Measurements from ENCODE around the gene SH3BP5L.
"Not testable (repeated sequence)": the region's sequence is repeated elsewhere in the genome, so short reads cannot be mapped to it uniquely, and the experiment has no call there.

Gene SH3BP5L

DNA sequence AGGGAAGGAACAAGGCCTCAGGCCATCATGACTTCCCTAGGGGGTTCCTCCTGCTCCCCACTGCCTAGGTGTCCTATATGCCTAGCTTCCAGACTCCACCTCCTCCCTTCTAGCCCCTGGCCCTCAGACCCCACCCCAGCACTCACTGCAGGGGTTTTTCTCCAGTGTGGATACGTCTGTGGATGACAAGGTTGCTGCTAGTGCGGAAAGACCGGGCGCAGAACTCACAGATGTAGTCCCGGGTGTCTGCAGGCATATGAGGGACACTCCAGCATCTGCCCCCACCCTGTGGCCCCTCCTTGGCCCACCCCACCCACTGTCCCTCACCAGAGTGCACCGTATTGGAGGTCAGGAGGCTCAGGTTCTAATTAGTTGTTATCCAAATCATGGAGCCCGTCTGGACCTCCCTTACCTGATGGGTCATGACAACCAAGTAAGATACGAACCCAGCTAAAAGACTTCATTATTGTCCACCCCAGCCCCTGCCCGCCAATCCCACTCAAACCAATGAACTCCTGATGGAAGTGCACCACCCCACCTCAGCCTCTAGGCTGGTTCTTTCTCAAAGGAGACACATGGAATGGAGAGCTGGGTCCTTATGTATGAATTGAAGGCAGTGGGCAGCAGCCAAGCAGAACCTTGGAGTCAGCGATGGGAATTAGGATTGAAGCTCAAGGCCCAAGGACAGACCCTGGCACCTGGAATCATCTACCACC is 25.0 kb upstream of the SH3BP5L start:
- no peak for DNase-seq

DNA sequence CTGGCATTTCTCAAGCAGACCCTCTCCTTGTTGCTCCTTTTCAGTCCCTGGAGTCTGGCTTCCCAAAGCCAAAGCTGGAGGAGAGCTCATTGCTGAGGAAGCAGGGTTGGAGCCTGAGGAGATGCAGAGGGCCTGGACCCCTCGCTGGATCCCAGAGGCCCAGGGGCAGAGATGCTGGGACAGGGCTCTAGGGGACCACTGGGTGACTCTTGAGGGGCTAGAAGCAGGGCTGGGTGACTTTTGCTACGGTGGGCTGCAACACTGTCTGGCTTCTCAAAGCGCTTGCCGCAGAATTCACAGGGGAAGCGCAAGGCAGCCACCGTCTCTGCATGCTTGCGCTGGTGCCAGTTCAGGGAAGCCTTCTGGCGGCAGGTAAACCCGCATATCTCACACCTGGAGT is 24.4 kb upstream of the SH3BP5L start:
- DNase-seq: no peak

DNA sequence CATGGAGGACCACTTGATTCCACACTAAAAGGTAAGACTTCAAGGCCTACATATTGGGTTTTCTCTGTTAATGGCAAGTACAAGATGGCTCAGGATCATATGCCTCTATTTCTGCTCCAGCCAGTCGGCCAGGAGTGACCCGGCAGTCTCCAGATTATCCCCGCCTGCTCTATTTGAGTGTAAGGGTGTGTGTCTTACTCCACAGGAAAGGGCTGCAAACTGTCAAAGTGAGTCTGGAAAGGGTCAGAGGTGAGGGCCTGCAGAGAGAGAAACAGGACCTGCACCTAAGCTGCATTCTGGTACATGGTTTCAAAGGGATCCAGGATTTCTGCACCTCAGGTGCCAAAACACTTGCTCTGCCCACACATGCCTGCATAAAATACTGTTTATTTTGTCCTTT is 23.9 kb upstream of the SH3BP5L start:
- DNase-seq: no peak

DNA sequence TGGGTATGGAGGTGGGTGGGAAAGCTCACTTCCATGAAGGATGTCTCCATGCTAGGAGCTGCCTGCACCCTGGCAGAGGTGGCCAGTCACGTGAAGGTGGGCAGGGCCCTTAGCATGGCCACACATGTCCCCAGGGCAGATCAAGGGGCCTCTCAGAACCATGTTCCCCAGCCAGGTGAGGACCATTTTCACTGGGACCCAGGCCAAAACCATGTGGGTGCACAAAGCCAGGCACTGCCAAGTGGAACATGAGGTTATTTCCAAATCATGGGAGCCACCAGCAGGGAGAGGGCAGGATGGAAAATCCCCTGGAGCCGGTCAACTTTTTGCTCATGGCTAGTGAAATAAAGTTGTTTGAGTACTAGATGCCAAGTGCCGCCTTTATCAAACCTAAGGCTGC is 23.4 kb upstream of the SH3BP5L start:
- no peak for DNase-seq

DNA sequence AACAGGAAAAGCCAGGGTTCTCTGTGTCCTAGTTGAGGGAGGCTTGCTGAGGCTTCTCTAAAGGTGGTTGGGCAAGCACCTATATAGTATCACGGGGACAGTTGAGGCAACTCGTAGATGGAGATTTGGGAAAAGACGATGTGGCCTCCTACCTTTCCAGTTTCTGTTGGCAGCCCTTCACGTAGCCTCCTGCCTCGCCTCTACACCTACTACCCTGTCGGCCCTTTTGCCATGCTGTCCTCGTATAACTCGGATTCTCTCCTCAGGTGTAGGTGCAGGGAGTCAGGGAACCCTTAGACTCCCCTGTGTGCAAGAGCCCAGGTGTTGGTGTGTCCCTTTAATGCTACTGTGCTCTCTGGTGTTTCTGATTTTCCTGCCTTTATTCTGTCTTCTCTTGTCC is 22.9 kb upstream of the SH3BP5L start:
- DNase-seq: no peak

DNA sequence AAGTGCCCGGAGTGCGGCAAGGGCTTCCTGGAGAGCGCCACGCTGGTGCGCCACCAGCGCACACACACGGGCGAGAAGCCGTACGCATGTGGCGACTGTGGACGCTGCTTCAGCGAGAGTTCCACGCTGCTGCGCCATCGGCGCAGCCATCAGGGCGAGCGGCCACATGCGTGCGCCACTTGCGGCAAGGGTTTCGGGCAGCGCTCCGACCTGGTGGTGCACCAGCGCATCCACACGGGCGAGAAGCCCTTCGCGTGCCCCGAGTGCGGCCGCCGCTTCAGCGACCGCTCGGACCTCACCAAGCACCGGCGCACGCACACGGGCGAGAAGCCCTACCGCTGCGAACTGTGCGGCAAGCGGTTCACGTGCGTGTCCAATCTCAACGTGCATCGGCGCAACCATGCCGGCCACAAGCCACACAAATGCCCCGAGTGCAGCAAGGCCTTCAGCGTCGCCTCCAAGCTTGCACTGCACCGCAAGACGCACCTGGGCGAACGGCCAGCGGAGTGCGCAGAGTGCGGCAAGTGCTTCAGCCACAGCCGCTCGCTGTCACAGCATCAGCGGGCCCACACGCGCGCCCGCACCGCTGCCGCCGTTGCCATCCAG is 22.3 kb upstream of the SH3BP5L start:
- no peak for DNase-seq

DNA sequence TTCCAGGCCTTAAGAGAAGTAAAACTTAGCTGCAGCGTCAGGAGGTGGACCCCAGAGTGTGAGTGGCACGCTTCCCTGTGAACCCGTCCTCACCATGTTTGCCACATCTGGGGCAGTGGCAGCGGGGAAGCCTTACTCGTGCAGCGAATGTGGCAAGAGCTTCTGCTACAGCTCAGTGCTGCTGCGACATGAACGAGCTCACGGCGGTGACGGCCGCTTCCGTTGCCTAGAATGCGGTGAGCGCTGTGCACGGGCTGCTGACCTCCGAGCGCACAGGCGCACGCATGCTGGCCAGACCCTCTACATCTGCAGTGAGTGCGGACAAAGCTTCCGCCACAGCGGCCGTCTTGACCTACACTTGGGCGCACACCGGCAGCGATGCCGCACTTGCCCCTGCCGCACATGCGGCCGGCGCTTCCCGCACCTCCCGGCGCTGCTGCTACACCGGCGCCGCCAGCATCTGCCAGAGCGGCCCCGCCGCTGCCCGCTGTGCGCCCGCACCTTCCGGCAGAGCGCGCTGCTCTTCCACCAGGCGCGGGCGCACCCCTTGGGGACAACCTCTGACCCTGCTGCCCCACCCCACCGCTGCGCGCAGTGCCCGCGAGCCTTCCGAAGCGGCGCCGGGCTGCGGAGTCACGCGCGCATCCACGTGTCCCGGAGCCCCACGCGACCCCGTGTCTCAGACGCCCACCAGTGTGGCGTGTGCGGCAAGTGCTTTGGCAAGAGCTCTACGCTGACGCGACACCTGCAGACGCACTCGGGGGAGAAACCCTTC is 21.7 kb upstream of the SH3BP5L start:
- DNase-seq: no peak

DNA sequence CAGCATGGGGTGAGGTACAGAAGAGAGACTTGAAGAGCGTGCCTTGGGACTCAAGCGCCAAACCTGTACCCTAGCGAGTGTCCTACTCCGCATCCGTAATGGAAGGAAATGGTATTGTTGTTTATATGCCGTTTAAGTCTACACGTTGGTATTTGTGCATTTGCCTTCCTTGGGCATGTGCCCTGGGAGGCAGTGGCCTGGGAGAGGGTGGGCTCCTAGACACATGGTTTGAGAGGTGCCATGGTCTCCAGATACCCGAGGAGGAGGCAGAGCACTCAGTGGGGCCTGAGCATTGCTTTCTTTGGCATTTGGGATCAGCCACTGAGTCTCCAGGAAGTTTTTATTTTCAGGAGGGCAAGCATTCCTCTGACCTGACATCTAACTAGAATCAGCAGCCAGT is 18.8 kb upstream of the SH3BP5L start:
- DNase-seq: no peak

DNA sequence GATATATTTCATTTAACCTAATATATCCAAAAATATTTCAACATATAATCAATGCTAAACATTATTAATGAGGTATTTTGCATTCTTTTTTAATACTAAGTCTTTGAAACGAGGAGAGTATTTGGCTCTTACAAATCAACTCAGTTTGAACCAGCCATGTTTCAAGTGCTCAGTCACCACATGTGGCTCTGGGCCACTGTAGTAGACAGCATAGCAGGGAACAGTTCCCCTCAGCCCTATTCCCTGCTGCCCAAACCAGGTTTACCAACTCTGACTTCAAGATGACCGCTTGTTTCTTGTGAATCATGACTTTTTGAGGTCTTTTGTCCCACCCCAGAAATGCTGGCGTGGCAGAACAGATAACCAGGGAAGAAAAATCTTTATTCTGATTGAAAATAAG is 18.0 kb upstream of the SH3BP5L start:
- DNase-seq: no peak

DNA sequence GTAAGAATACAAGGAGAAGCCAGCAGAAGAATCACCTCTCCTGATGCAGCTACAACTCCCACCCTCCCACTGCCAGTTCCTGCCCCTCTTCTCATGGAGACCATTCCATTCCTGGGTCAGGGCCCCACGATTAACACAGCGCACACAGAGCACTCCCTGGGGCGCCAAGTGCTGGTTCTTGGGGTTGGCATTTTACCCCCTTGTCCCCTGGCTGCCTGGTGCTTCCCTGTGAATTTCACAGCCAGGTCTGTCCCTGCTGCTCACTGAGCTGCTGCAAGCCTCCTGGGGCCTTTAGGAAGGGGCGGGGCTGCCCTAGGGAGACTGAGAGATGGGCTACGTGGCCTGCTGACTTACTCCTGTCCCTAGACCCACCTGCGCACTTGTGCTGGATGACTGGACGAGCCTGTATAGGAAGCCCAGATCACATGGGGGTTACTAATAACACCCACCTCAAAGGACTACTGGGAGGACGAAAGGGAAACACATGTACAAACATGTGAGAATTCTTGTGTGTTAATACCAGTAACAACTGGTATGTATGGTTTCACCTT is 17.1 kb upstream of the SH3BP5L start:
- DNase-seq: no peak

DNA sequence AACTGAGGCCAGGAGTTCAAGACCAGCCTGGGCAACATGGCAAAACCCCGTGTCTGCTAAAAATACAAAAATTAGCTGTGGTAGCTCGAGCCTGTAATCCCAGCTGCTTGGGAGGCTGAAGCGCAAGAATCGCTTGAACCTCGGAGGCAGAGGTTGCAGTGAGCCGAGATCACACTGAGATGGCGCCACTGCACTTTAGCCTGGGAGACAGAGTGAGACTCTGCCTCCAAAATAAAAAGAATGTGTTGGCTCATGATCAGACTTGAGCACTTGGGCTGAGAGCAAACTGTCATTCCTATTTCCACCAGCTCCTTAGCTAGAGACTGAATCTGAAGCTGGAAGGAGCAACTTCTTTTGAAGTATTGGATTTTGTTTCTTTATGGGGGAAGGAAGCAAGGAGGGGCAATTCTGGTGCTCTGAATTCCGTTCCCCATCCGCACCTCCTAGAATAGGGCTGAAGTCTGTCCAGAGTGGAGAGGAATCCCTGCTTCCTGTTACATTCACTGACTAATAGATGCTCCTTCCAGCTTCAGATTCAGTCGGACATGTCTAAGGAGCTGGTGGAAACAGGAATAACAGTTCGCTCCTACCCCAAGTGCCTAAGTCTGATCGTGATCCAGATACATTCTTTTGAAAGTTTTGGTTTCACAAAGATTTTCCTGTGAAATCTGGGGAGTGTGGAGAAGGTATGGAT is 16.1 kb upstream of the SH3BP5L start:
- DNase-seq: no peak

DNA sequence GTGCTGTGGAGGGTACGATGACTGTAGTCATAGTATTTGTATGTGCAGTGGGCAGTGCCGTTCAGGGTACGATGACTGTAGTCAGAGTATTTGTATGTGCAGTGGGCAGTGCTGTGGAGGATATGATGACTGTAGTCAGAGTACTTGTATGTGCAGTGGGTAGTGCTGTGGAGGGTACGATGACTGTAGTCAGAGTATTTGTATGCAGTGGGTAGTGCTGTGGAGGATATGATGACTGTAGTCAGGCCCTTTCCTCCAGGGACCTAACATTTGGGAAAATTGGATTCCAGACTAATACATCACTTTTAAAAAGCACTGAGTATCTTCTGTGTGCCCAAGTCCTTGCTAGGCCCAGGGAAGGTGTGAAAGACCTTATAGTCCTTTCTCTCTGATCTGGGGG is 15.2 kb upstream of the SH3BP5L start:
- DNase-seq: no peak

DNA sequence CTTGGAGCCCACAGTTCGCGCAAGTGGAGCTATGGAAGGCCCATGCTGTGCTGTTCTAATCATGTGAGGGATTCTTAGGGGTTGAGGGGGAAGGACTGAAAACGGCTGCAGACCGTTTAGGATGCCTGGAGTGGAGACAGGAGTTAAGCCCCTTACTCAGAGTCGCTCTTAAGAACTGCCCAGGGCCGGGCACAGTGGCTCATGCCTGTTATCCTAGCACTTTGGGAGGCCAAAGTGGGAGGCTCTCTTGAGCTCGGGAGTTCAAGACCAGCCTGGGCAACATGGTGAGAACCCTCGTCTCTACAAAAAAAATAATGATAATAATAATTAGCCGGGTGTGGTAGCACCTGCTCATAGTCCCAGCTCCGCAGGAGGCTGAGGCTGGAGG is 13.4 kb upstream of the SH3BP5L start:
- DNase-seq: no peak

DNA sequence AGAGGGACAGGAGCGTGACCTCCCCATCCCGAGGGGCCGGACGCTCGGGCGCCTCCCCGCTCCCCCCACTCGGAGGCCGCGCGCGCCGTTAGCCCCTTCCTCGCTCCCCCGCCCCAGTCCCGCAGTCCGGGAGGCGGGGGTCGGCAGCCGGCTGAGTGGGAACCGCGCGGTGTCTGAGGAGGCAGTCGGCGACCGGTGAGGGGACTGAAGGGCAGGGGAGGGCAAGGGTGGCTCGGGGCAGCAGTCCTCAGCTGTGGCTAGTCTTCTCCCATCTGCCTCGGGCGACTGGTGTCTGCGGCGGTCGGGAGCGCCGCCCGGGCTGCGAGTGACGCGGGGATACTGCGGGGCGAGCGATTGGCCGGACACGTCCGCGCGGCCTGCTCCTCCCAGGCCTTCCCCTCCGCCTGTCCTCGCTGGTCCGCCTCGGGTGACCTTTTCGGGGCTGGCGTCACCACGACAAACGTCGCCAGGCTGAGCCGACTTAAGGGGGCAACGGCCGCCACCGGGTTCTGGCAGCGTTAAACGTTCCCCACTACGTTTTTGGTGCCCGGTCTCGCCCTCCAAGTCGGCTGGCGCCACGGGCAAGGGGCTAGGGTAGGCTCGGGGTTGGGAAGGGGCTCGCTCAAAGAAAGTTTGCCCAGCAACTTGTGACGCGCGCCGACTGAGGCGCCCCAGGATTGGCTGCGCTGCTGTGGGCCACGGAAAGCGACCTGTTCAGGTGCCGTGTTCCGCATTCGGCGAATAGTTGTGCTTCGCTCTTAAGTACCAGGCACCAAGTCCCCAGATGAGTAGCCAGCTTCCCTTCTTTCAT is 12.8 kb upstream of the SH3BP5L start:
- peak; percentile 79 for DNase-seq

DNA sequence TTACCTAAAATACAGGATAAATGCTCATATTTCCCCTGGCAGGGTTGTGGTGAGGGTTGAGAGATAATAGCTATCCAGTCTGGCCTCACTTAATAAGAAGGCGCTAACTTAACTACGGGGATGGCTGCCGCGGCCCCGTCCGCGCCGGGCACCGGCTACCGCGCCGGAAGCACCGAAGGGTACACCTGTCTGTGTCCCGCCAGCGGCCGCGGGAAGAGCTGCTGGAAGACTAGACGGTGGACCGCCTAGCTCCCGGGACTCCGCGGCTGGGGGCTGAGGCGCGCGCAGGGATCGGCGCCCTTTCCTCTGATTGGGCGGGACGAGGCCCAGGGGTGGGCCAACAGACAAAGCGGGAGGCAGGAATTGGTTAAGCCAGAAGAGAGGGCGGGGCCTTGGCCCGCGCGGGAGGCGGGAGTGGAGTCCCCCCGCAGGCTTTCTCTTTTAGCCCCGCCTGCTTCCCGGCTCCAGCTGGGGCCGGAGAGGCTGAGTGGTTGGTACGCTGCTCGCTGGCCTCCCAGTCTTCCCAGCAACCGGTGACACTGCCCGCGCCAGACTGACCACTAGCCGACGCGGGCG is 12.2 kb upstream of the SH3BP5L start, which contains the start of gene ZNF672:
Gene ZNF672, plus strand, starts transcription at position 444 of the 576 bp plus-strand sequence. CDS start 9,051 bp downstream, outside the sequence.
- DNase-seq: peak; percentile 95

DNA sequence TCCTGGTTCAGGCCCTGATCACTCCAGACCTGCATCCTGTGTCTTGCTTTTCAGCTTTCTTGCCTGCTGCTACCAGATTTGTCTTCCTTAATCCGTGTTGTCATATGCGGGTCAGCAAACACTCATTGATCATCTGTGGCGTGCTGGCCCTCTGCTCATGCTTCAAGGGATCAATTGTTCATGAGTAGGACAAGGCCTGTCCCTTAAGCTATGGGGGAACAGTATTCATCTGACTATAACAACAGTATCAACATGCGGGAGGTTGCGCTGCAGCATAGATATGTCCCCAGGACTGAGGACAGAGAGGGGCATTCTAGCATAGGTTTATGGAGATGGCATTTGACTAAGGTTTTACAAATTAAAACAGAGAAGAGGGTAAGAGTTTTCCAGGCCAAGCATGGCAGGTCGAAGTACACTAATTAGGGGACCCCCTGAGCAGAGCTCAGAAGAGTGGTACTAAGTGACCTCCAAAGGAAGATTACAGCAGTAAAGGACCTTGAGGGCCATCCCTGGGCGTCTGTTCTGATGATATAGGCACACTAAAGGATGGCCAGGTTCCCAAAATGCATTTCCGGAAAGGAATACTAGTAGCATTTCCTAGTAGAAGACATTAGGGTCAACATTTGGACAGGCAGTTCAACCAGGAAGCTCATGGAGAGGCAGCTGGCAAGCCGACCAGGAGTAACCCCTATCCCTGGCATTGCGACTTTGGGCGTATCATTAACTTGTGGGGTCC is 11.5 kb upstream of the SH3BP5L start:
- DNase-seq: no peak

DNA sequence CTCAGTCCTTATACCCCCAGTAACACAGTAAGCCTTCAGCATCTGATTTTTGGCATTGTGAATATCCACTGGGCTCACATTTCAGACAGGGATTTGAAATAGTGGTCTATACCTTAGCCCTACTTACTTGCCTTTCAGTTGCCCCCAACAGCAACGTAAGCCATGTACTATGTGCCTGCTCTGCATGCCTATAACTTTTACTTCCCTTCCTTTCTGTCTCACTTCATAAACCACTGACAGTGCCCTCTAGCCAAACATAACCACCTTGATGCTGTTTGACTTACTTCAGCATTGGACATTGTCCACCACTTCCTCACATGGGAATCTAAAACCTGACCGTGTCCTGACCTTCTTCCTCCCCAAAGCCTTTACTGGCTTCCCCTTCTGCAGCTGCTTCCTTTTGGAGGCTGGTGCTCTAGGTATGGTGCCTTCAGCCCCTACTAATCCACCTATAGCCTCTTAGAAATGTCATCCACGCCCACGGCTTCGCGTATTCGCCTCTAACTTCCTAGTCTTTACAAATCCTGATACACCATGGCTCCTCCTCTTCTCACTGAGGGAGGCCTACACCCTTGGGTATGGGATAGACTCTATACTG is 8.7 kb upstream of the SH3BP5L start:
- no peak for DNase-seq

DNA sequence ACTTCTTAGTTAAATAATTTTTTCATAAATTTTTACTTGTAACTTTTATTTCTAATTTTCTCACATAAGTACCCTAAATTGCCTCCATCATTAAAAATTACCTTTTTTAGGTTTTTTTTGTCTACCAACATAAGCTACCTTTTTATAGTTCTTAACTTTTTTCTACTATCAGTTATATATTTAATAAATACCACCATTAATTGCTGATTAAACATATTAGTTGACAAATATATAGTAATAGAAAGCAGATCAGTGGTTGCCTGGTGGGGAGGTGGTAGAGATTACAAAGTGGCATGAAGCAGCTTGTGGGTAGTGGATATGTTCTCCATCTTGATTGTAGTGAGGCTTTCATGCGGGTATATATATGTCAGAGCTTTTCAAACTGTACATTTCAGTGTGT is 6.1 kb upstream of the SH3BP5L start:
- DNase-seq: no peak

DNA sequence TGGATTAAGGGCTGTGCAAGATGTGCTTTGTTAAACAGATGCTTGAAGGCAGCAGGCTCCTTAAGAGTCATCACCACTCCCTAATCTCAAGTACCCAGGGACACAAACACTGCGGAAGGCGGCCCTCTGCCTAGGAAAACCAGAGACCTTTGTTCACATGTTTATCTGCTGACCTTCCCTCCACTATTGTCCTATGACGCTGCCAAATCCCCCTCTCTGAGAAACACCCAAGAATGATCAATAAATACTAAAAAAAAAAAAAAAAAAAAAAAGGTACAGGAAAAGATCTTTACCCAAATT is 5.0 kb upstream of the SH3BP5L start:
- not testable (repeated sequence) for DNase-seq

DNA sequence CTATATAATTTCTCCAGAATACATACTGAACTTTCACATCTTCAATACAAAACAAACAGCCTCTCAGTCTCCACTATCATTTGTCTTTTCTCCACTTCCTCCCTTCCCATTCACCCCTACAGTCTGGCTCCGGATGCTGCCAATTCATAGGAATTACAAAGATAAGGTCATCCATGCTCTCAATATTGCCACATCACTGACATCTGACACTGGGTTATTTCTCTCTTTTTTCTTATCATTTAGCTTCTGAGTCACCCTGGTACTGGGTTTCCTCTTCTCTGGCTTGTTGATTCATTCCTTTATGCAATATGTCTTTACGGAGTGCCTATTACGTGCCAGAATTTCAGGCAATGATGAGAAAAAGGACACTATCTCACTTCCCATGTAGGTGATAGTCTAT is 3.1 kb upstream of the SH3BP5L start:
- DNase-seq: no peak

DNA sequence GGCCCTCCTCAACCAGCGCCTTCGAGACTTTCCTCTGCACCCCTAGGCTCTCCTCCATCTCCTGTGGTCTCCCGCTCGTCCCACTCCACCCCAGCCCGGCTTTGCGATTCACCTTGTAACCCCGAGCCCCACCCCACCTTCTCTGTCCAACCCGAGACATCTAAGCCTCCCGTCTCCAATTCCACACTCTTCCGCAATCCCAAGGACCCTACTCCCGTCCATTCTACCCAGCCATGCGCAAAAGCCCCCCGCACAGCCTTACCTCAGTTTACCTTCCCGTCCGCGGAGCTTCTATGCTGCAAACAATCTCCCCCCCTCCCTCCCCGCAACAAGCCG is 174 bp downstream of the SH3BP5L start:
- DNase-seq: no peak
